Measurements from ENCODE around the gene MAST4.

Gene MAST4

DNA sequence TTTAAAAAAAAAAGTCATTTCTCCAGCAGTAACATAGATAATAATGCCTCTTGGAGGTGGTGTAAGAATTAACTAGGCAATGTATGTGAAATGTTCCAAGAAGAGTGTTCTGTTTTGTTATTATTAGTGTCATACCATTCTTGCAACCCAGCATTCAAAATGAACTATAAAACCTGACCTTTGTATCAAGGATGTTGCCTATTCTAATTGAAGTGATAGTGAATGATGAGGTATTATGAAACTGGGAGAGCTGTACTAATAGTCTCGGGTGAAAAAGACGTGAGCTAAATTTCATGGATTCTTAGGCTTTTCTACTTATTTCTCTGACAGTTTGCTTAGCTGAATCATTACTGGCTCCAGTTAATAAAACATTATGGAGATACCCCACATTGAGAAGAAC, 375.8 kb downstream of the MAST4 start:
- DNase-seq, result no peak

DNA sequence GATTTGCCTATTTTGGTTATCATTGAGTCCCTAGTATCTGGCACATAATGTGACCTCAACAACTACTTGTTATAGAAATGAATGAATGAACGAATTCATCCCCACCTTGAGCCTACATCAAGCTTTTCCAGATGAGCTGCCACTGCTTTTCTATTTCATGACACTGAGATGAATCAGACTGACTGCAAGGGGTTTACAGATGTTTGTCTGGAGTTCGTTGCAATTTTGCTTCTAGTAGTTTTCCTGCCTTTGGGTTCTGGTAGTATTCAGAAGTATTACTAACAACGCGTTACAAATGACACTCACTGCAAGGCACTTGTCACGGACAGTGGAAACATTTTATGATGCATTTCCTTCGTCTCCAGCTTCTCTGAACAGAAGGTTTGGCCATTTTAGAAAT, 378.1 kb downstream of the MAST4 start:
- DNase-seq, result no peak

DNA sequence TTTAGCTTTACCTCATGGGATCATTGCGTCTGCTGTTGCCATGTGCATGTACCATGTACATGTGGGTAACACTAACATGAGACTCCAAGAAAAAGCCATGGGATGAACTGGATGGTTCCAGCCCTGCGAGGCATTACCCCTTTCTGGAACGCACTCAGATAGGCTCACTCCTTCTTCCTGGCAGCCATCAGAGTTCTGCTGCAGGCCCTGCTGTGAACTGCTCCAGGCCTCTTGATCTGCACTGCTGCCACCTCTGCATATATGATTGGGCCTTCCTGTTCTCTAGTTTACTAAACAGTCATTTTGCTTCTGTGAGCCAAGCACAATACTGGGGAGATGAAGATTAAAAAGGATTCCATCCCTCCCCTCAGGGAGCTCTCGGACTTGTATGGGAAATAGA, 379.9 kb downstream of the MAST4 start:
- no peak for DNase-seq

DNA sequence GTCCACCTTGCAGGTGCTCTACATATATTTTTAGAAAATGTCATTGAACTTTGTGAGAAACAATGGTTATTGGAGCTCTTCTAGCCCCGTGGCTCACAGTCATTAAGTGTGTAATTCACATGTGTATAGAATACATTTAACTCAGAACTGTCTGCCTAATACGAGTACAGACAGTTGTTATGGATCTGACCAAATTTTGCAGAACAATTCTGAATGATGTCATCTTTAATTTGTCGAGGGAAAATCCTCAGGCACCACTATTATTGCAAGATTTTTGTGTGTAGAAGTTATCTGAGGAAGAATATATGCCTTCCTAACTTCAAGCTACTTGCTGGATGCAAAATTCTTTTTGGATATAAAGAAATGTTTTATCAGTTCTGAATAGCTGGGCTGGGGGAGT, 383.5 kb downstream of the MAST4 start:
- DNase-seq, result no peak

DNA sequence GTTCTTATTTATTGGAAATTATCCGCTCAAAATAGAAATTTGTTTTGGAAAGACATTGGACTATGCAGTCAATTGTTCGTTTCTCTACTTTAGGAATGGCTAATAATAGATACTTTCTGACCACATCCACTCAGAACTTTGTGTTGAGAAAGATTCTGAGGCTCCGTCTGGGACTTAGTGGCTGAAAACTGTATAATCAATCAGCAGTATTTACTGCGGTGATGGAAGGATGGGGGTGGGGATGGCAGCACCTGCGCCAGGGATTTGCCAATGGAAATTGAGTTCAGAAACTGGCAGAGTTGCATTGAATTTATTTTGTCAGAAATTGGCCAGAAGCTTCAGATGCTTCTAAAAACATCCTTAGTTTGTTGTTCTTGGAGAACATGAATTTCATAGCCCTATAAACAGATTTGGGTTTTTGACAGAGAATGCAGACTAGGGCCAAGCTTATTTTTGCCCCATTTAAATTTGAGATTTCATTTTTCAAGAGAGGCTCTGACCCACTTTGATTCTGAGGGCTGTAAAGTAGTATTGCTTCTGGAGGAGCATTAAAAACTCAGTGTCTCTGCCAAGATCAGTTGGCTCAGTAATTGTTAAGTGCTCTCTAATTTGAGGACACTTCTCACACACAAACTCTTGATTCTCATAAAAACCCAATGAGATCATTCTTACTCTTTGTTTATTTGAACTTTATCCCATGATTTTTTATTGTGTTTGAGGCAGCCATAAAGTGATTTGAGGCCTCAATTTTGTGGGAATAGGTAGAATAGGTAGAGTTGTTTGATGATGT, 385.3 kb downstream of the MAST4 start:
- DNase-seq, result no peak

DNA sequence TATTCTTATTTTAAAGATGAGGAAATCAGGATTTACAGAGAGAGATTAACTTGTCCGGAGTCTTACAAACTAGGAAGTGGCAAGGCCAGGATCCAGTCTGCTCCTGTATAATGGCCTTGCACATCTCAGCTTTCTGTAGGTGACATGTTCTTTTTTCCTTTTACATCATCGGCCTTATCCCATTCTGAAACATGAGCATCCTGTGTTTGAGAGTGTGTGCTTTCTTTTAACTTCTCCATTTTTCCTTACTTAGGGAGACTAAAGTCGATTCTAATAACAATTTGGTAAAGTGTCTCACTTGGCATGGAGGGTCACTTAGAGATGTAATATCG, 385.8 kb downstream of the MAST4 start:
- no peak for DNase-seq

DNA sequence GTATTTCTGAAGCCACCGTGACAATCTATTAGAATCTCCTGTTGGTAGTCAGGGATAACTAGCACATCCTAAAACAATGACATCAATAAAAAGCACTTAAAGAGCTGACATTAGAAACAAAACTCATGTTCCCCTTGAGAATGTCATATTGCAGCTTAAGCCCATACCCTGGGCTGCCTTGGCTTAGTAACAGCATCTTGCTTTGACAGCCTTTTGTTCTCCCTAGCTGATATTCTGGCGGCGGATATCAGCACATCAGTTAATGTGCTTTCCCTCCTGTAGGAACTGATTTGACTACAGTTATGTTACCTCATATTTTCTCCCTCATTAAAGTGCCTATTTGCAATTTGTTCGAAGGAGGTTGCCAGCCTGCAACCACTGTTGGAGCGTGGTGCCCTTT, 386.3 kb downstream of the MAST4 start:
- no peak for DNase-seq

DNA sequence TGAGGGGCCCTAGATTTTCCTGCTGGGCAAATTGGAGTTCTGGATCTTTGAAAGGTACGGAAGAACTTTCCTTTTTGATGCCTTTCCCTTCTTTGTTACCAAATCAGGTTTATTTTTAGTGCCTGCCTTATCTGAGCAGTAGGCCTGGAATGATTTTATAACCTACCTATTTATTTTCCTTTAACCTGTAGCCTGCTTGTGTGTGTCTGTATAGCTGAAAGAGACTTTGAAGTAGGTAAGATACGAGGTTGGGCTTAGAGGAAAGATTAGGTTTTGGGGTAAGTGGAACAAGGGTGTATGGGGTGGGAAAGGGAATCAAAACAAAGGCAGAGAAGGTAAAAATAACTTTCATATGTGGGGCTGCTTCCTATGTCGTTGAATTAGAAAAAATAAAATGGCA, 389.2 kb downstream of the MAST4 start:
- DNase-seq, result no peak

DNA sequence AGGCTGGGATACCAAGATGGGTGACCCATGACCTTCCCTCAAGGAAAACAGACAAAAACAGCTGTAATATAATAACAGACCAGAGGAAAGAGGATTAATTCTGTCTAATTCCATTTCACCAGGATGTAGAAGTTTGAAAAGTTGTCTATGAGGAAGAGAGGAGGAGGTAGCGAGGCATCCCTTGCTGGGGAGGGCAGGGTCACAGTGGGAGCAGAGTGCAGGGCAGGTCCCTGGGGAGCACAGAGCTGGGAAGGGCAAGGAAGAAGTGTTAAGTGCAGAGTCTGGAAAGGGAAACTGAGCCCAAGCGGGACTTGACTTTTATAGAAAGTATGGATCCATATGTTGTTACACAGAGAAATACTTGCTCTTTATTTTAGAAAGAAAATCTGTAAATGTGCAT, 389.8 kb downstream of the MAST4 start:
- DNase-seq, result no peak

DNA sequence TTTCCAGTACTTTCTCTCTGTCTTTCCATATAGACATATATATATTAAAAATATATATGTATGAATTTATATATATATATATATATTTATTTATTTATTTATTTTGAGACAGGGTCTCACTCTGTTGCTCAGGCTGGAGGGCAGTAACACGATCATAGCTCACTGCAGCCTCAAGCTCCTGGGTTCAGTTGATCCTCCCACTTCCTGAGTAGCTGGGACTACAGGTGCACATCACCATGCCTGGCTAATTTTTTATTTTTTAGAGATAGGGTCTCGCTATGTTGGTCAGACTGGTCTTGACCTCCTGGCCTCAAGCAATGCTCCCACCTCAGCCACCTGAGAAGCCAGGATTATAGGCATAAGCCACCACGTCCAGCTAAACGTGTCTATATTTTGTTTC, 390.3 kb downstream of the MAST4 start:
- no peak for DNase-seq

DNA sequence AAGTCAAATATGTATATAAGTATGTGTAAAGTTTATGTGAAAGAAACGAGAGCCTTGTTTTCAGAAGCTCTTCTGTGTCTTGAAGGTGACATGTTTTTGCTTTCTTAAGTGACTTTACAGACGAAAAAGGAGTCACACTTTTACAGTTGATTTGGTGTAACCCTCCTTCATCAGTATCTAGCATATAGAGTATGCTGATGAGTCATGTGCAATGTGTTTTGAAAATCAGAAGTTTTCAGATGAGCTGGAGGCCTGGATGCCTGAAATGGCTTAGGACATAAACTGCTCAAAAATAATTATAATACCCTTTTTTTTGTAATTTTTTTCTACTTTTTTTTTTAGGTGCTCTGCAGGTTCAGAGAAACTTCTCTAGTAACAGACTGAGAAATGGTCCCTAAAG, 390.9 kb downstream of the MAST4 start:
- DNase-seq, result no peak

DNA sequence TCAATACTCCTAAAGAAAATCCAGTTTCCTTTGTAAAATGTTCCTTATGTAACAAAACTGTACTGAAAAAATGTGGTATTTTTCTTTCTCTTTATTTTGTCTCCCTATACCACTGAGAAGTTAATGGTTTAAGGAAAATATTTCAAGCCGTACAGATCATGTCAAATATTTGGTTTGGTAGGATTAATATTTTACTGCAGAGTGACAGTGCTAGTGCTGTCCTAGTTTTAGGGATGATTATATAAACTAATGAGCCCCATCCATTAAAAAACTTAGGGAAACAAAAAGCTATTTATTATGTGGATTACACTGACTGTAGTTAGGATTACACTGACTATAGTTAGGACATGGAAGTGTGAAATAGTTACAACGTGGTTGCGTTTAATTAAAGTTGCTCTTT, 391.3 kb downstream of the MAST4 start:
- DNase-seq, result no peak

DNA sequence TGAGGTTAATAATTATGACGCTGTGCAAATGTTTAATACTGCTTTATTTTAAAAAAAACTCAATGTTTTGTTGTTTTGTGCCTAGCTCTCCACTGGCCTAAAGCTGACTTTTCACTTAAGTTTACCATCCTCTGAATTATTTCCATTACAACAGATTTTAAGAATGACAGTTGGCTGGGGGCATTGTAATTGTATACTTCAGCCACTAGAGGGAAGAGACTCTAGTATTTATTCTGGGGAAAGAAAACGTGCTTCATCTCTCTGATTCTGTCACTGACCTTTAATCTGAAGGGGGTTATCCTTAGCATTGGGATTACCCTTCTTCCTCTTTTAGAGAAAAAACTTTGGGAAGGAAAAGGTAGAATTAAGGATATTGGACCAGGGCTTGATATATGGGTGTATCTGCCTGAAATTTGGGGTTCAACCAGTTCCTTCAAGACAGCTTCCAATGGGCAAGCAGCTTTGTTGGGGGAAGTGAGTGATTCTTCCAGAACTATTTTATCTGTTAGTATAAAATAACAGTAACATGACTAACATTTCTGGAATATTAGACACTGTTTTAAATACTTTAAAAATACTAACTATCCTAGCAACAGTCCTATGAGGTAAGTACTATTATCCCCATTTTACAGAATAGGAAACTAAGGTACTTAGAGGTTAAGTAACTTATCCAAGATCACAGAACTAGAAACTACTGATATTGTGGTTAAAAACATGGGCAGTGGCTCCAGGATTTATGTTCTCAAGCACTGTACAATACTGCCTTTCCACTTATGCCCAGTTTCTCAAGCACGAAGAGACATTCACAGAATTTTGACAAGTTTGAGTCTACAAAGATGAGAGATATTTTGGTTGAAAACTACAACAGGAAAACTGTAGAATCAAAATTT, 392.0 kb downstream of the MAST4 start:
- peak; percentile 36 for DNase-seq

DNA sequence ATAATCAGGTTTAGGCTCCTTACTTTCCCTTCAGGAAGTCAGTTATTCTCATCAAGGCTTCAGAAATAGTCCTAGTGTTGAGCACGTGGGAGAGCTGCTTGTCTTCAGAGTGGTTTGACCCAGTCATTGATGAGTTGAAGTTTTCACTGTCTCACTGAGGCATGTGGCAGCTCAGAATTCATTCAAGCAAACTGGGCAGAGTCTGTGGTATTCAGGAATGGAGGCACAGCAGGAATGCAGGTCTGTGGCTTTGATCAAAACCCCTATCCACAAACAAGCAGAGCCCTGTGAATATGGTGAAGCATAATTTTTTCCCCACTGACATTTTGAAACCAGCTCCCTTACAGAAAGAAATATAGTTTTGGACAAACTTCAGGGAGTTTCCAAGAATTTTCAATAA, 393.1 kb downstream of the MAST4 start:
- no peak for DNase-seq

DNA sequence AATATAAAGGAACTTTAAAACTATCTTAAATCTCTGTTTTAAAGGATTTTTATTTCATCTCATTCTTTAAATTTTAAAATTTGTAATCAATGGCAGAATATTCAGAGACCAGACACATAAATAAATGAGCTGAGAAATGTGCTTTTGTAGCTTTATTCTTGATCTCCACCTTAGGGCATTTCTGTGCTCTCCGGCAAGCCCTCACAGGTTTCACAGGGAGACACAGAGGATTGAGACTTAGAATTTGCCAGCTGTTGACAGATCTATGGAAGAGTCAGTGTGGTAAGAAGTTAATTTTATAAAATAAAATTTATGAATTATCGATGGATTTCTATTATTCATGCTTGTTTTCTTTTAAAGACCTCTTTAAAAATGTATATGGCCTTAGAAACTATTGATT, 393.6 kb downstream of the MAST4 start:
- DNase-seq, result no peak

DNA sequence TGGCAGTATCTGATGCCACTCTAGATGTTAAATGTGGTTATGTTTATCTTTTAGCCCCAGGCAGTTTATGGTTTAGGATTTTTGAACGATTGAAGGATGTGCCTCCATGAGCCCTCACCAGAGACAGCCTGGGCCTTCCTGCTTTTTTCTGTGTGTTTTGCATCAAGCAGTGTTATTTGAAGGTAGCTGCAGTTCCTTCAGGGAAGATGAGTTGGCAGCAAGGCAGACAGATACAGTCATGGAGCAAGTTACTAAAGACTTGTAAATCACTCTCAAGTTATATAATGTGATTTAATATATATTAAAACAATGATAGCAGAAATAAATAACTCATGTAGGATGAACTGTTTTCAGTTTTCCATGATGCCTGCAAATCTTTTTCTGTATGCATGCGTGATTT, 395.6 kb downstream of the MAST4 start:
- DNase-seq, result no peak

DNA sequence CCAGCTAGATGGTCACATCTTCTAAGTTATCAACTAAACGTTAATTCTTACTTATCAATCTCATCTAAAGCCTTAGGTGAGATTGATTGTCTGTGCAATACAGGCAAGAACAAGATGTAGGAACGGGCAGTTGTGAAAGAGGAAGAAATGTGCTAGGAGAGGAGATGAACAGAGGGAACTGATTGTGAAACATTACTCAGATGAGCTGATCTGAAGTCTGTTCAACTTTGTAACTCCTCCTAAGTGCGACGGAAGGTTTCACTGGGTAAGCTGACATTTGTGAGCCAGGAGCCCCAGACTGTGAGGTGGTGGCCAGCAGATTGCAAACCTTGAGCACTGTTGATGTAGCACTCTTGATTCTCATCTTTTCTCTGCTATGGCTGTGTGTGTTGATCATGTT, 396.4 kb downstream of the MAST4 start:
- no peak for DNase-seq

DNA sequence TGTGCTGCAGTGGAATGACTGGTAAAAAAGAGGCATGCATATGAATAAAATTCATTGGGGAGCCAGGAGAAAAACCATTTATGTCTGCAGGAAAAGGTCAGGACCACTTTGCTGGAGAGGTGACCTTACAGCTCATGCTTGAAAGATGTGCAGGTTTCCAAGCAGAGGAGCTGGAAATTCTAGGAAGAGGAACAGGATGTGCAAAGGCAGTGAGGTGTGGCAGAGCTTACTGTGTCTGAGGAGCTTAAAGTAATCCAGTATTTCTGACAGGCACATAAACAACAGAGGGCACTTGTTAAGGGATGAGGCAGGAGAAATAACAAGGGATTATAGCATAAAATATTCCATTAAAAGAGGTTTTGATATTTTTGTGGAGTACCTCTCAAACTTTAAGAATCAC, 397.3 kb downstream of the MAST4 start:
- no peak for DNase-seq

DNA sequence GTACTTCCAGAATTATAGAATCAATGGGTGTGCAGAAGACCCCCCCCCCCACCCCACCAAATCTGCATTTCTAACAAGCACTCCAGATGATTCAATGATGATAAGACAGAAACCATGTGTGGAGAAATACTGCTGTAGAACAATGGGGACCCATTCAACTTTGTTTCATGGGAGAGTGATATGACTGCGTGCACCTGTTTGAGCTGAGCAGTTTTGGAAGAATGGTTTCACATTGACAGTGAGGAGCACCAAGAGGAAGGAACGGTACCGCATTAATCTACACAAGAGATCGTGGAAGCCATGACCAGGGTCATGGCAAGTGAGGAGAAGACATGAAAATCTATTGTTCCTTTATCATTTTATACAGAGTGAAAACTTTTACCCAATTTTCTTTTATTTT, 397.7 kb downstream of the MAST4 start:
- DNase-seq, result no peak

DNA sequence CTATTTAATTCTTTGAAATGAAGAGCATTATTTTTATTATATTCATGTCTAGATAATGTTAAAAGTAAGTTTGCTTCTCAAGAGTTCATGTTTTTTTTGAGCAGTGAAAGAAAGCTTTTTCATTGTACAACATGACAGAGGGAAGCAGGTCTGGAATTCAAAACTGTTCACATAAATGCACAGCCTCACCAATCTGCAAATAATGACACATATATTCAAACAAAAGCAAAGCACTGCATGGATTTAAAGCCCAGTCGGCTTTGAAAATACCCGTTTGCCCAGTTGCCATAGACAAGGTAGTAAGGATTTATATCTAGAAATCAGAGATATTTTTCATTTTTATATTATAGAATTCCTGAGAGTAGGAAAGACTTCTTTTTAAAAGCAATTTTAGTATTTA, 398.6 kb downstream of the MAST4 start:
- no peak for DNase-seq

DNA sequence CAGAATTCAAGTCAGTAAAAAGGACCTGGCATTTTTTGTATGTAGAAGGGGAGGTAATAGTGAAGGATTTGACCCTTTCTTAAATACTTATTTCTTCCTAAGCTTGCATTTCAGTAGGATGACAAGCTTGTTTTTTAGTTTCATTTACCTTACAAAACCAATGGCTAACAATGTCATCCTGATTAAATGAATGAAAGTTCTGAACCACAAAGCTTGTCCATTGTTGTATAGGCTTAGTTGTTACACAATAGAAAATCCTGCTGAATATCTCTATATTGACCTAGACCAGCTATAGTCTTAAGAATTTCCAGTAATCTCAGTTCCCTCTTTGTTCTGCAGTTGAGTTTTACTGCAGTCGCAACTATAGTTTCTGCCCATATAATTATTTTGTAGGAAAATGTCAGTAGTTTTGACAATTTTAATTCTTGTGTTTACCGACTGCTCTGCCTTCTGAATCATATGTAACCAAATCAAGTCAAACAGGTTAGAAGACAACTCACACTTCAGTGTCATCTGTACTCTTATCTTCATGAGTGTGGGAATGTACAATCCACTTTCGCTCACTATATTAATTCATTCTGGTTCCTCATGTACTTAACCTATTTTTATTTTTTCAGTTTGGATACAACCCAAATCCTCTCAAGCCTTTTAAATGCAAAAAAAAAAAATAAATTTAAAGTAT, 404.7 kb downstream of the MAST4 start:
- DNase-seq, result no peak

DNA sequence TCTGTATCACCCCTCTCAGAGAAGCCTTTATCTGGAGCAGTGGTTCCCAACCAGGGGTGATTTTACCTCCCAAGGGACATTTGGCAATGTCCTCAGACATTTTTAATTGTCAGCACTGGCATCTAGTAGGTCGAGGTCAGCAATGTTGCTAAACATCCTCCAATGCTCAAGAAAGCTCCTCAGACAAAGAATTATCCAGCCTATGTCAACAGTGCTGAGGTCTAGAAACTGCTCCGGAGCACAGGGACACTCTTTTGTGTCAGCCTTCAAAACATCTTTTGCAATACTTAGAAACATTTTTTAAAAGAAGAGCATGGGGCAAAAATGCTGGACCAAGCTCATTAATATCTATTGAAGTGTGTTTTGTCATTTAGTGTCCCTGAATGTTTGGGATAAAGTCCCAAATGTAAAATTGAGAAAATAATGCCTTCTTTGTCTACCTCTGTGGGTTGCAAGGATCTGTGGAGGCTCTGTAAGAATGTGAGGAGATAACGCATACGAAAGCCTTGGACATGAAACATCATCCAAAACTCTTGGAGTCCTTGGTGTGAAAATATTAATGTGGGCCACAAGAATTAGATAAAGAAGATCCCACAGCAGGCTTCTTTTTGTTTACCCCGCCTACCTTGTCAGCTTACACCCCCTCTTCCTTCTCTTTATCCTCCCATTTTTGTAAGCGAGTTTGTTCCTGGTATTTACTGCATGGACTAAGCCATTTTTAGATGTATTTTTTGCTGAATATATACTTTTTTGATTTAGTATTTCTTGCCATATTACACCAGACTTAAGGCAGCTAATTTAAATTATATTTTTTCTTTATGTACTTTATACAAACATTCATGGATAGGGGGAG, 406.9 kb downstream of the MAST4 start:
- DNase-seq, result no peak

DNA sequence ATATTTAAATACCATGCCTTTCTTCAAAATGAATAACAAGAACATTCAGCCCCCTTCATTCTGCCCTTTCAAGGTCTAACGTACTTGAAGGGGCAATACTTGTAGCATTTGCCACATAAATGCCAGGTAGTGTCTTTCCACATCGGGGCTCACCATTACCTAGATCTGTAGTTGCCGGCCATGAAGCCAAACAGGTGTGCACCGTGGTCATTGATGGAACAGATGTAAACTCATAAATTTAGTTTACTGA, 407.4 kb downstream of the MAST4 start:
- DNase-seq, result no peak
